HG03060 (cell line): Measurements from ENCODE around the gene ADPRHL1.
"Not testable (repeated sequence)": the region's sequence is repeated elsewhere in the genome, so short reads cannot be mapped to it uniquely, and the experiment has no call there.

Experiments
- ATAC-seq: cut with Tn5 transposase; IDR thresholded peaks from one replicate; pipeline ENCODE4 v1.9.1; 2021; ENCODE audit warnings: low read depth, moderate number of reproducible peaks; ENCODE audit not compliant: unreplicated experiment

Gene ADPRHL1

DNA sequence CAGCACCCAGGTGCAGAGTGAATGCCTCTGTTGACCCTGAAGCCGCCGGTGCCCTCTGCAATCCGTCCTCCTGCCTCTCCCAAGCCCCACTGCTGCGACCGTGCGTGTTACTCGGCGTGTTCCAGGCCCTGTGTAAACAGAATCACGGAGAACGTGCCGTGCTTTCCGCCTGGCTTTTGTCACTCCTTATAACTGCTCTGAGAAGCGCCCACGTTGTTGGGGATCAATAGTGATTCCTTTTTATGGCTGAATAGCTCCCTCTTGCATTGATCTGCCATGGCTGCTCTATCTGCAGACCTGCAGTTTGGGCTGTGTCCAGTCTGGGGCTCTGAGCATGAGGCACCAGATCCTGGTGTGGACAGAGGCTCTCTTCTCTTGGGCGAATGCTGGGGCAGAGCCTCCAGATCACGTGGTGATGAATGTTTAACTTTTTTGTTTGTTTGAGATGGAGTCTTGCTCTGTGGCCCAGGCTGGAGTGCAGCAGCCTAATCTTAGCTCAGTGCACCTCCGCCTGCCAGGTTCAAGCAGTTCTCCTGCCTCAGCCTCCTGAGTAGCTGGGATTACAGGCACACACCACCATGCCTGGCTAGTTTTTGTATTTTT, 15.8 kb downstream of the ADPRHL1 start:
- no peak for ATAC-seq

DNA sequence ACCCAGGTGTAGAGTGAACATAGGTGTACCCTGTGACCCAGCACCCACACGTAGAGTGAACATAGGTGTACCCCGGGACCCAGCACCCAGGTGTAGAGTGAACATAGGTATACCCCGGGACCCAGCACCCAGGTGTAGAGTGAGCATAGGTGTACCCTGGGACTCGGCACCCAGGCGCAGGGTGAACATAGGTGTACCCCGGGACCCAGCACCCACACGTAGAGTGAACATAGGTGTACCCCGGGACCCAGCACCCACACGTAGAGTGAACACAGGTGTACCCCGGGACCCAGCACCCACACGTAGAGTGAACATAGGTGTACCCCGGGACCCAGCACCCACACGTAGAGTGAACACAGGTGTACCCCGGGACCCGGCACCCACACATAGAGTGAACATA, 16.4 kb downstream of the ADPRHL1 start:
- ATAC-seq: not testable (repeated sequence)

DNA sequence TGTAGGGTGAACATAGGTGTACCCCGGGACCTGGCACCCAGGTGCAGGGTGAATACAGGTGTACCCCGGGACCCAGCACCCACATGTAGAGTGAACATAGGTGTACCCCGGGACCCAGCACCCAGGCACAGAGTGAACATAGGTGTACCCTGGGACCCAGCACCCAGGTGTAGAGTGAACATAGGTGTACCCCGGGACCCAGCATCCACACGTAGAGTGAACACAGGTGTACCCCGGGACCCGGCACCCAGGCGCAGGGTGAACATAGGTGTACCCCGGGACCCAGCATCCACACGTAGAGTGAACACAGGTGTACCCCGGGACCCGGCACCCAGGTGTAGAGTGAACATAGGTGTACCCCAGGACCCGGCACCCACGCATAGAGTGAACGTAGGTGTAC, 17.4 kb downstream of the ADPRHL1 start:
- not testable (repeated sequence) for ATAC-seq

DNA sequence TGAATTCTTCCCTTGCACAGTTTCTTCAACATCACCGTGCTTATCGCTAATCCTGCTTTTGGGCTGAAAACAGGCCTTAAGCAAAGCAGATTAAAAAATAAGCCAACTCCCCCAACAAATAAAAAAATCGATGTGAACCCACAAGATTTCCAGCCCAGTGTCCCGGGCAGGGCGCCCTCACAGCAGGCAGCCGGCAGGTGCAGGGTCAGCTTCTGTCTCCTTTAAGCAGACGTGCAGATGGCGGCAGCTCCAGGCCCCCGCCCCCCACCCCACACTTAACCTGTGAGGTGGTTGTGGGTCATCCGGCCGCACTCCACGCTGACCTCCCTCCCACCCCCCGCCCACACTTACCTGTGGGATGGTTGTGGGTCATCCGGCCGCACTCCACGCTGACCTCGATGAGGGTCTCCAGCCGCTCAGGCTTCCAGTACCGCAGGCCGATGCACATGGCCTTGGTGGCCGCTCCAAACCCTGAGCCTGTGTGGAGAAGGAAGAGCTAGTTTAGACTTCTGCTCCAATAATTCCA, 19.8 kb downstream of the ADPRHL1 start:
- no peak for ATAC-seq

DNA sequence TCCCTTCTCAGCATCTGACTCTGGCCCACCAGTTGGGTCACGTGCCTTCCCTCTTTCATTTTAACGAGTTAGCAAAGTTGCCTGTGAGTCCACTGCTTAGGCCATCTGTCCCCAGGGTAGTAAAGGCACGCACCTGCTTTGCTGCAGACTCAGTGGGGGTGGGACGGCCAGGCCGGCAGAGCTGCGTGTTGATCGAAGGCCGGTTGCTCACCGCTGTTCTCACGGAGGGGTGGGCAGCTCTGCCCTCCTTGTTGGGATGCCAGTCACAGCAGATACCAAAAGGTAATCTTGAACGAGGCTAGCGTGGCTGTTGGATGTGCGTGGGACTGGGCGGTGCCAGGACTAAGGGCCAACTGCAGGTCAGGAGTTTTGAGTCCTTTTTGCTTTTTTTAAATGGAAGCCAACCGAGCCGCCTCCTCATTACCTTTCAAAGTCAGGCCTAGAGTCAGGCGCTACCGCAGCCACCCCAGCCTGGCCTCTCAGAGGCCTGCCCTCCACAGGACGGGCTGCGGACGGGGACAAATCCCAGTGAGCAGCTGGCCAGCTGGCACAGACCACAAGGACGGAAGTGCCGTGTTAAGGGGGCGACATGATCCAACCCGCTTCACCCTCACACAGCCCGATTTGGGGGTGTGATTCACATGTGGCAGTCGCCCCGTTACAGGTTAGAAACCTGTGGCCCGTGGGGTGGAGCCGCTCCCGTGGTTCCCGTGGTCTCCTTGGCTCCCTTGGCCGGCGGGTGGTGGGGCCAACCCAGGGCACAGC, 20.6 kb downstream of the ADPRHL1 start:
- ATAC-seq: no peak

DNA sequence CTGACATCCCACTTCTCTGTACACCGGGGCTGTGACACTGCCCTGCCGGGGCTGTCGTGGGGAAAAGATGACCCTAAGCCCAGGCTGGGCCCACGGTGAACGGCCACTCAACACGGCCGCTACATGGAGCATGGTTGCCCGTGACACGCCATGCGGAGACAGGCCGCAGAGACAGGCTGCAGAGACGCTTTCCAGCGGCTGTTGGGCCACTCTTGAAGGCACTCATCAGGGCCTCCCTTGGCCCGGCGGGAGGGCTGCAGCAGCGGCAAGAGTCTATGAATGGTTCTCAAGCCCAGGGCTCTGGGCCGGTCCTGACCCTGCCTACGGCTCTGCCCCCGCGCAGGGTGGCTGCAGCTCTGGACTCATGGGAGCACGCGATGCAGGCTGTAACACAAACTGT, 22.1 kb downstream of the ADPRHL1 start:
- no peak for ATAC-seq

DNA sequence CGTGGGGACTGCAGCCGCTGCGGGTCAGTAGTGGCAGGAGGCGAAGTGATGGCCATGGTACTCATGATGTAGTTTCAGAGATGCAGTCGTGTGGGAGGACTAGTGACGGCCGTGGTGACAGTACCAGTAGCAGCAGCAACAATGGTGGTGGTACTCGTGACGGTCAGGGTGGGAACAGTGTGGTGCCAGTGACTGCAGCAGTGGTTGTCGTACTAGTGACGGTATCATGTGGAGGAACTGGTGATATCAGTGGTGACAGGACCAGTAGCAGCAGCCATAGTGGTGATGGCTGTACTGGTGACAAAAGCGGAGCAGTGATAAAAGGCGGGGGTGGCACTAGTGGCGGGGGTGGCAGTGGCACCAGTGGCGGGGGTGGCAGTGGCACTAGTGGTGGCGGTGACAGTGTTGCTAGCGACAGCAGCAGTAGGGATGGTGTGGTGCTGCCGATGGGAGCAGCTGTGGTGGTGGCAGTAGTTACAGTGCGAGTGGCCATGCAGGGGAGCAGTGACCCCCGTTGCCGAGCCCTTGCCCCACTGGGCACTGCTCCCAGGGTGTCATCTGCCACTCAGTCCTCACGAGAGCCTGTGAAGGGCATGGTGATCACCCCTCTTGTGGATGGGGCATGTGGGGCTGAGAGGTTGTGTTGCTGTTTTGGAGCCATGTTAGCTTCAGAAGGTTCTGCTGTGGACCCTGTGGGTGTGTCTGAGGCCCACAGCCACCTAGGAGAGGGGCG, 22.7 kb downstream of the ADPRHL1 start:
- ATAC-seq: no peak

DNA sequence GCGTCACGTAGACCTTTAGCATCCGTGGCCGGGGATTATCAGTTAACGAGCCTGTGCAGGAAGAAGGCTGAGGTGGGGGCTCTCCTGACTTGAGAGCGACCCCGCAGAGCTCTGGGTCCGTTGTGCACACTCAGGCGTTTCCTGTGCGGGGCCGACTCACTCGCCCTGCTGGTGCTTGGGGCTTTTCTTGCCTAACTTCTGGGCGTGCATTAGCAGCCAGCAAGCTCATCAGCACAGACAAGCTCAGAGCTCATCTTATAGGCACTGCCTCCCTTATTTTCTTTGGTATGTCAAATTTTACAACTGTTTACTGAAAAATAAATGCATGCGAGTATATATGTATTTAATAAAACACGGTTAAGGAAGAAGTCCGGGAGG, 23.7 kb downstream of the ADPRHL1 start:
- no peak for ATAC-seq

DNA sequence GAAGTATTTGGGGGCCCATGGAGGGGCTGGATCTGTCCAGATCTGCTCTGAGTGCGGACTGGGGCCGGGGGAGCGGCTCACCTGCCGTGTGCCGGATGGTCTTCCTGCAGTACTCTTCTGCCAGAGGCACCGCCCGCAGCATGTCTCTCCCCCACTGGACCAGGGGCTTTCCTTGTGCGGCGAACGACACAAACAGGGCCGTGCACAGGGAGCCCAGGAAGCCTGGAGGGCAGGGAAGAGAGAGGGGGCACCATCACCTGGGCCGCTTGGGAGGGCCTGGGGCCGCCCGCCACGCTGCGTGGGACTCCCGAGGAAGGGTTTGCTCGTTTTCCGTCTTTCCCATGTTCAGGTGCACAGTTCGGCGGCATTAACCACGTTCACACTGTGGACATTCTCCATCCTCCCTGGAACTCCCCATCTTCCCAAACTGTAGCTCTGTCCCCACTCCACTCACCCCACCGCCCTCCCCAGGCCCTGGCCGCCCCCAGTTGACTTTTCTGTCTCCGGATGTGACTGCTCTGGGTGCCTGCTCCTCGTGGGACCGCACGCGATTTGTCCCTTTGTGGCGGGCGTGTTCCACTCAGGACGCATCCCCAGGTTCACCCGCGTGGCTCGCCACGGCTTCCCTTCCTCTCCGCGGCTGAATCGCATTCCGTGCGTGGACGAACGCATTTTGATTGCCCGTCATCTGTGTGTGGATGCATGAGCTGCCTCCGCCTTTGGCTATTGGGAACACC, 24.2 kb downstream of the ADPRHL1 start:
- ATAC-seq: no peak

DNA sequence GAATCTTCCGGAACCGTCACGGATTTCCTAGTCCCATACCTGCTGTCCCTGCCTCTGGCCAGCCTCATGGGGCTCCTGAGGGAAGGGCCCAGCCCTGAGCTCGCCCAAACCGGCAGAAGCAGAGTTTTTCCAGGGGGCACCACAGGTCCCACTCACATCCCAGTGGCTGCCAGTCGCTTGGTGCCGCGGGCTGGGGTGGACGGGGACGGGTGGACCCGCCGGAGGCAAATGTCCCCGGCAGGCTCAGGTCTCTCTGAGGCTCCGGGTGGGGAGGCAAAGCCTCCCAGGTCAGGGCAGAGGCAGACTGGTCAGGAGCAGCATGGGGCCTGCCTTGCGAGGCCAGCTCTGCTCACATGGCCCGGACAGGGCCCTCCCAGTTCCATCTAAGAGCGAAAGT, 24.8 kb downstream of the ADPRHL1 start:
- ATAC-seq: no peak

DNA sequence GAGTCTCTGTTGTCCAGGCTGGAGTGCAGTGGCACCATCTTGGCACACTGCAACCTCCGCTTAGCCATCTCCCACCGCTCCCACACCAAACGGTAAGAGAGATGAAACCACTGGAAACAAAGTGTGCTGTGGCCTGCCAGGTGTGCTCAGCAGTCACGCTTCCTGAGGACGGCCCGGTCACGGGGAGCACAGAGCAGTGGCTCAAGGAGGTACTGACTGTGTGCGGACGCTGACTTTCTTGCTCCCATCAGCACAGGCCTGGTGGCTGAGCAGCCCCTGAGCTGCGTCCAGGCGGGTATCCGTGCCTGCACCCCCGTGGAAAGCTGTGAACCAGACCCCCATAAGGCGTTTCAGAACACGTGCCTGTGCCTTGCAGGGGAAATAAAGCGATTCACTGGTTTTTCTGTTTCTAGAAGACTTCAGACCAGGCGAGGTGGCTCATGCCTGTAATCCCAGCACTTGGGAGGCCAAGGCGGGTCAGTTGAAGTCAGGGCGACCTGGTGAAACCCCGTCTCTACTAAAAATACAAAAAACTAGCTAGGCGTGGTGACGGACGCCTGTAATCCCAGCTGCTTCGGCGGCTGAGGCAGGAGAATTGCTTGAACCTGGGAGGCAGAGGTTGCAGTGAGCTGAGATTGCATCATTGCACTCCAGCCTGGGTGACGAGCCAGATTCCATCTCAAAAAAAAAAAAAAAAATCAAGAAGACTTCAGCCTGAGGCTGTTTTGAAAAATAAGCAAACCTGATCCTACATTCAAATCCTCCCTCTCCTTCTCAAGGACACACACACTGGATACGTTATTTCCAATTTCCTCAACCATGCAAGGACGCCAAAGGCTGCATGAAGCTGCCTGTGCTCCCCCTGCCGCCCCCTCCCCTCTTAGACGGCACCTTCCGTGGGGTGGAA, 25.5 kb downstream of the ADPRHL1 start:
- ATAC-seq: no peak

DNA sequence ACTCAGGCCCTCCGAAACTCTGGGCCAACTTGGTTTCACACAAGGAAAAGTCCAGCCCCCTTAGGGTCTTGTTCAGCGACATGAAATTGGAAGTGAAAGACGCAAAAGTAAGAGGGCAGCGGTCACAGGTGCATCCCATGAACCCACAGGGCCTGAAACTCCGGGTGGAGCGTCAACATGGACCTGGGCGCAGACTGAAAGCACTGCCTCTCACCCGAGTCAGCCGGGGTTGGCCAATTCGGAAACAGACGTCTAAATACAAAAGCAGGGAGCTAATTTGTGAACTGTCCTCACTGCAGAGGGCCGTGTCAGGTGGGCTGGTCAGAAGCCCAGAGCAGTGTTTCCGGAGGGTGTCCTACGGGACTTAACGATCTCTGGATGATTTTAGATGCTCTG, 26.7 kb downstream of the ADPRHL1 start:
- ATAC-seq: no peak

DNA sequence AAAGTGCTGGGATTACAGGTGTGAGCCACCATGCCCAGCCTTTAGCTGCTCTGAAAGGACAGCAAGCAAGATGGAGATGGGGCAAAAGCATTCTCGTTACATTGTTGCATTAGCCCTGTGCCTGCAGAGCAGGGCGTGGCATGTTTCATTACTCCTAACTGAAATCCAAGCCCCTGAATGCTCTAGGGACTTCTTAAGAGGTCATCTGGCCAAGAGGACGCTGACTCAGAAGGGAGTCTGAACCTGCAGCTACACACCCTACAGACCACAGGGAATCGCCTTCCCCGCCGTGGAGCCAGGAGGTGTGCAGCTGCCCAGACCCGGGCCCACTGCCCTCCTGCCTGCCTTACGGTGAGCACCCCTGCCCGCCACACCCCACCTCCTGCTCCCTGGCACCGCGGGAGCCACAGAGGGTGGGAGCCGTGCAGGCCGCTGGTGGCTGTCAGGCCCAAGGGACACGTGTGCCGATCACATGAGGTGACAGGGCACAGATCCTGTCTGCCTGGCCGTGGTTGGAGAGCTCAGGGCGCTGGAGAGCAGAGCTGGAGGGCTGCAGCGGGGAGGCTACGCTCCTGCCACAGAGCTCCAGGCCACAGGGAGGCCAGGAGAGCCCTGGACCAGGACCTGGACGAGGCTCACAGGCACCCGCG, 27.2 kb downstream of the ADPRHL1 start:
- ATAC-seq: no peak

DNA sequence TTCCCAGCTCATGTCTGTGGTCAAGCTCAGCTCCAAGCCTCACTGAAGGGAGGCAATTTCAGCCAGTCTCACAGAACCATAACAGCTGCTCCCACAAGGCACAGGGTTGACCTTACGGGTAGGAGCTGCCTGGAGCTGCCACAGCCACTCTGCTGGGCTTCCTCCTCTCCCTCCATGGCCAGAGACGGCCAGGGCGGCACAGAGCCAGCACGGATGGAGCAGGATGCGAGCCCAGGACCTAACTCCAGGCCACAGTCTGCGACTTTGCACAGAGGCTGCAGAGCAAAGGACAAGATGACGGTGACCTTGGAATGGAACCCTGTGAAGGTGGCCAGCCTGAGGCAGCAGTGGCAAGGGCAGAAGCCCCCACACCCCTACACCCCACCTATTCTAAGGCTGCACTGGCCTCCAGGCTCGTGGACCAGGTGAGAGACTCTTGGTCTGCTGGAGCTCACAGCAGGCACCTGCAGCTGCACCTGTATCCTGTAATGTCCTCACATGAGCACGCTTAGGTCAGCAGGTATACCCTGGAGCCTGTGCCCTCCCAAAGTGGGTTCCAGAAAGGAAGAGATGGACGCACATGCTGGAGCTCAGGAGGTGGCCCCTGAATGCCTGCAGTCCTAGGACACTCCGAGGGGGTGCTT, 29.6 kb downstream of the ADPRHL1 start:
- ATAC-seq: no peak

DNA sequence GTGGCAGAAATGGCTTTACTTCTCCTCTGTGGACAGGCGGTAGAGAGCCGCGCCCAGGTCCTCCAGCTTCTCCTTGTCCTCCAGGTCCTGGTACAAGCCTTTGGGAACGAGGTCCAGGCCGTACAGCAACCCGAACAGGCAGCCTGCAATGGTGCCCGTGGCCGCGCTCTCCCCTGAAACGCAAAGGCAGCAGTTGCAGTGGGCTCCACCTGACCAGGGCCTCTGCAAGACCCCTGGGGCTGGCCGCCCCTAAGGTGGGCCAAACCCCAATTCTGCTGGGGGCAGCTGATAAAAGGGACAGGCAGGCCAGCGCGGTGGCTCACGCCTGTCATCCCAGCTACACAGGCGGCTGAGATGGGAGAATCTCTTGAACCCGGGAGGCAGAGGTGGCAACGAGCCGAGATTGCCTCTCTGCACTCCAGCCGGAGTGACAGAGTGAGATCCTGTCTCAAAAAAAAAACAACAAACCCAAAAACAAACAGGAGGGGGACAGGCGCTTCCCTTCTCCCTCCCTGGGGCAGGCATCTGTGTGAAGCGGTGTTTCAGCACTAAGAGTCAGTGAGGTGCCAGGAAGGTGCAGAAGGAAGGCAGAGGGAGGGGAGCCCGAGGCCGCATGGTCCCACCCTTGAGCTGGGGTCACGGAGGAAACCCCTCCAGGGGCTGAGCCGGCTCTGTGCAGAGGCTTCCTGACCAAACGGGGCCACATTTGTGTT, 30.3 kb downstream of the ADPRHL1 start:
- ATAC-seq: no peak

DNA sequence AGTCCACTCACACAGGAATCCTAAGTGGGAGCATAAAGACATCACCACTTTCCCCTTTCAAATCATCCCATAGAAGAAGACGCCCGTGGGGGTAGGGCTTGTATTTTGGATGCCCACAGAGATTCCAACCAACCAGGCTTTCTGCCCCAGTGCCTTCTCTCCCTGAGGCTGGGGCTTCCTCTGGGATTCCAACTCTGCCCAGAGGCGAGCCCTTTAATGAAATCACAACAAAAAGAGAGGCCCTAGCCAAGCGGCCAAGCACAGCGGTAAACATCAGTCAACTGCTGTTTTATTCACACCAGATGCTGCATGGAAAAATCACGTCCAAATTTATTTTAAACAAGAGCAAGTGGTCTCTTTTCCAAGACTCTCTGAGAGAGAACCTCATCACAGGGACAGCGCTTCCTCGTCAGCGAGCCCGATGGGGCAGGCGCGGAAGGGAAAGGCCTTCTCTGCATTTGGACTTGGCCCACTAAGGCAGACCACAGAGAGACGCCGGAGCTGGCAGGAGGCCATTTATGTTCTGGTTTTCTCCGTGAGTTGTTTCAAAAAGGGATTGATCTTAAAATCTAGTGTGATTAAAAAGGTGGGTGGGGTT, 31.5 kb downstream of the ADPRHL1 start:
- no peak for ATAC-seq

DNA sequence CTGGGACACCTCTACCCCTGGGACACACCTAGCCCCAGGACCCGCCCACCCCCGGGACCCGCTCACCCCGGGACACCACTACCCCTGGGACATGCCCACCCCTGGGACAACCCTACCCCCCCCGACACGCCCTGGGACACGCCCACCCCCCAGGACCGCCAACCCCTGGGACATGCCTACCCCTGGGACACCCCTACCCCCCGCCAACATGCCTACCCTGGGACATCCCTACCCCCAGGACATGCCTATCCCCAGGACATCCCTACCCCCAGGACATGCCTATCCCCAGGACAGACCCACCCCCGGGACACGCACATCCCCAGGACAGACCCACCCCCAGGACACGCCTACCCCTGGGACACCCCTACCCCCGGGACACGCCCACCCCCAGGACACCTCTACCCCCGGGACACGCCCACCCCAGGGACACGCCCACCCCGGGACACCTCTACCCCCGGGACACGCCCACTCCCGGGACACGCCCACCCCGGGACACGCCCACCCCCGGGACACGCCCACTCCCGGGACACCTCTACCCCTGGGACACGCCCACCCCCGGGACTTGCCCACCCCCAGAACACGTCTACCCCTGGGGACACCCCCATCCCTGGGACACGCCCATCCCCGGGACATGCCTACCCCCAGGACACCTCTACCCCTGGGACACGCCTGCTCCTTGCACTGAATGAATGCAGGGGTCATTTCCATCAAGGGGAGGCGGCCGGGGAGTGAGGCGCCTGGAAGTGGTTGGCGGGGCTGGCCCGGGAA, 32.3 kb downstream of the ADPRHL1 start:
- ATAC-seq: no peak
